Endometrial microvascular endothelial cells (primary cell): Measurements from ENCODE around the gene STPG4. TPM values are rescaled to one million over a fixed set of nuclear protein-coding genes. Genes with fewer than 3 reads are reported as not detected.

ENCODE experiments used
- in situ Hi-C: cut with HindIII; loops from 2 replicates; pipeline ENCODE4 v1.10.0; 2017; ENCODE audit warnings: low sequenced_read_pairs, low pct_unique_long_range_greater_than_20kb; ENCODE audit errors: inconsistent ontology term
- total RNA-seq: library from RNA; depleted of rRNA; stranded (reverse); fragments of >200 nt; gene quantifications from one replicate; pipeline ENCODE4 v1.2.3, GENCODE V29; 2015; ENCODE audit errors: inconsistent ontology term

Gene STPG4
- total RNA-seq, 1 donor from 2014 or later: not detected

GRCh38 chr2:47174733-47175361 lies 19.7 kb upstream of the STPG4 start:
- in situ Hi-C loops: loop anchor here (25.0 kb wide), 1 partner anchor 163 kb away; no protein-coding TSS in a partner anchor

- in situ Hi-C loops: loop anchor here (25.0 kb wide), 1 partner anchor 162 kb away; no protein-coding TSS in a partner anchor
Measured at GRCh38 chr2:47173986-47174732, 19.1 kb upstream of the STPG4 start.

- in situ Hi-C loops: loop anchor here (25.0 kb wide), 1 partner anchor 161 kb away; no protein-coding TSS in a partner anchor
Measured at GRCh38 chr2:47172922-47173695, 18.0 kb upstream of the STPG4 start.

GRCh38 chr2:47172156-47172921 lies 17.2 kb upstream of the STPG4 start:
- in situ Hi-C loops: loop anchor here (25.0 kb wide), 1 partner anchor 160 kb away; no protein-coding TSS in a partner anchor

GRCh38 chr2:47169784-47170183 lies 14.7 kb upstream of the STPG4 start:
- in situ Hi-C loops: loop anchor here (25.0 kb wide), 1 partner anchor 157 kb away; no protein-coding TSS in a partner anchor

GRCh38 chr2:47168895-47169294 lies 13.8 kb upstream of the STPG4 start:
- in situ Hi-C loops: loop anchor here (25.0 kb wide), 1 partner anchor 157 kb away; no protein-coding TSS in a partner anchor

- in situ Hi-C loops: loop anchor here (25.0 kb wide), 1 partner anchor 155 kb away; no protein-coding TSS in a partner anchor
Measured at GRCh38 chr2:47167149-47167548, 12.0 kb upstream of the STPG4 start.

GRCh38 chr2:47165001-47165555 lies 10.0 kb upstream of the STPG4 start:
- in situ Hi-C loops: loop anchor here (25.0 kb wide), 1 partner anchor 153 kb away; no protein-coding TSS in a partner anchor

GRCh38 chr2:47162780-47163179 lies 7.7 kb upstream of the STPG4 start:
- in situ Hi-C loops: loop anchor here (25.0 kb wide), 1 partner anchor 150 kb away; no protein-coding TSS in a partner anchor

- in situ Hi-C loops: loop anchor here (25.0 kb wide), 1 partner anchor 149 kb away; no protein-coding TSS in a partner anchor
Measured at GRCh38 chr2:47161475-47161874, 6.4 kb upstream of the STPG4 start.

GRCh38 chr2:47160660-47161059 lies 5.6 kb upstream of the STPG4 start:
- in situ Hi-C loops: loop anchor here (25.0 kb wide), 1 partner anchor 148 kb away; no protein-coding TSS in a partner anchor

GRCh38 chr2:47160211-47160610 lies 5.1 kb upstream of the STPG4 start:
- in situ Hi-C loops: loop anchor here (25.0 kb wide), 1 partner anchor 148 kb away; no protein-coding TSS in a partner anchor

- in situ Hi-C loops: loop anchor here (25.0 kb wide), 1 partner anchor 147 kb away; no protein-coding TSS in a partner anchor
Measured at GRCh38 chr2:47159627-47160026, 4.5 kb upstream of the STPG4 start.

GRCh38 chr2:47158576-47158975 lies 3.5 kb upstream of the STPG4 start:
- in situ Hi-C loops: loop anchor here (25.0 kb wide), 1 partner anchor 146 kb away; no protein-coding TSS in a partner anchor

GRCh38 chr2:47152803-47153202 lies 2.3 kb downstream of the STPG4 start:
- in situ Hi-C loops: loop anchor here (25.0 kb wide), 1 partner anchor 141 kb away; no protein-coding TSS in a partner anchor

GRCh38 chr2:47150175-47150574 lies 4.9 kb downstream of the STPG4 start:
- in situ Hi-C loops: loop anchor here (25.0 kb wide), 1 partner anchor 138 kb away; no protein-coding TSS in a partner anchor

GRCh38 chr2:47147021-47147420 lies 8.1 kb downstream of the STPG4 start:
- in situ Hi-C loops: no loop called here

- in situ Hi-C loops: no loop called here
Measured at GRCh38 chr2:47145466-47145865, 9.6 kb downstream of the STPG4 start.
